GM12892 (cell line): Measurements from ENCODE around the gene SPRYD7.

Experiments used
- DNase-seq: peaks from one replicate; pipeline ENCODE4 v3.0.0; 2011; ENCODE audit not compliant: insufficient read length
- FAIRE-seq: peaks from 2 replicates; lab custom pipeline; 2011; peaks lifted over from hg19 to GRCh38; lab: Jason Lieb, UNC
- POLR2A ChIP-seq: IDR thresholded peaks from 2 replicates; pipeline ENCODE4 v1.6.1; 2011; ENCODE audit warnings: low read depth, low read length, control low read depth
- POLR2AphosphoS5 ChIP-seq: IDR thresholded peaks from 2 replicates; pipeline ENCODE4 v1.6.1; 2011; ENCODE audit warnings: low read depth, low read length, control low read depth
- TAF1 ChIP-seq: IDR thresholded peaks from 2 replicates; pipeline ENCODE4 v1.6.1; 2011; ENCODE audit warnings: low read depth, mild to moderate bottlenecking, control low read depth, low read length, borderline replicate concordance

Gene SPRYD7

DNA sequence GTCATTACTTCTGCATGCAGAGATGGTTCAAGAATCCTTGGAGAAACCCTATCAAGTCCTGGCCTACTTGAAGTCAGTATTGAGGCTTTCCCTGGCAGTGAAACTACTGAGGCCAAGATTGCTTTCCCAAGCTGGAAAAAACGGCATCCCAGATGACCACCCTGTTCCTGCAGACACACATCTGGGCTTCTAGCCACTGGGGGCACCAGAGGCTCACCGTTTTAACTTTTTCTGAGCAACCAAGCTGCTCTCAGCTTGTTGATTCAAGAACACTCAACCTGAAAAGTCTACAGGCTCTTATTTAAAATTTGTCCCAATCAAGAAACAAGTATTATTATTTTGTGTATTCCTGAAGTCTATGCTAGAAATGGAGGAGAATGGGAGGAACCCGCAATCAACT lies 66.6 kb downstream of the SPRYD7 start:
- TF ChIP-seq POLR2A (no peak), TAF1 (no peak)
- no peak for DNase-seq
- FAIRE-seq = no peak

DNA sequence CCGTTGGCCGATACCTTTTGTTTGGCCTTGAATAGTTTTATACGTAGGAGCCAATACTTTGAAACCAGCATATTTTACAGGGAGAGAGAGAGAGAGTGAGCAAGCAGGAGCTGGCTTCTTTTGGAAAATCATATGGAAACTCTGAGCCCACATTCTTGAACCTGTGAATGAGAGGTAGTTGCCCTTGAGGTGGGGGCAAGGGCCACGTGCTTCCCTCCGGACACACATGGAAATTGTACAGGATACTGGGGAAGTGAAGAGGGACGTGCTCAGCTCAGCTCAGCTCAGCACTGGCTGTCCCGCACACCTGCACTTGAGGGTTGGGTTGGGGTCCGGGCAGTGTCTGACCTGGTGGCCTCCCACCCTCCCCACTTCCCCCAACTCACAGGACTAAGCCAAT lies 68.3 kb downstream of the SPRYD7 start:
- TF ChIP-seq TAF1 (no peak), POLR2A (no peak), POLR2AphosphoS5 (no peak)
- FAIRE-seq = no peak

DNA sequence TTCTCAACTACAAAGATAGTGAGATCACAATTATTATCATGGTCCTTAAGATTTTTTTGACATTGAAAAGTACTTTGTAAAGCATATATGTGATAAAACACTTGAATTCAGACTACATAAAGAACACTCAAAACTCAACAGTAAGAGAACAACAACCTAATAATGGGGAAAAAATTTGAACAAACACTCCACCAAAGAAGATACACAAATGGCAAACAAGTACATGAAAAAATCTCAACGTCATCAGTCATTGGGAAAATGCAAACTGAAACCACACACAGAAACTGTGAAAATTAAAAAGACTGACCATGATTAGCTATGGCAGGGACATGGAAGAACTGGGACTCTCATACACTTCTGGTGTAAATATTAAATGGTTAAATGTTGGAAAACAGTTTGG lies 70.9 kb downstream of the SPRYD7 start:
- no peak for TF ChIP-seq POLR2A
- TF ChIP-seq TAF1 = no peak
- TF ChIP-seq POLR2AphosphoS5 = no peak
- no peak for FAIRE-seq
- no peak for DNase-seq

More for the DNA sequence above, 68.3 kb downstream of the SPRYD7 start:
- DNase-seq = no peak

DNA sequence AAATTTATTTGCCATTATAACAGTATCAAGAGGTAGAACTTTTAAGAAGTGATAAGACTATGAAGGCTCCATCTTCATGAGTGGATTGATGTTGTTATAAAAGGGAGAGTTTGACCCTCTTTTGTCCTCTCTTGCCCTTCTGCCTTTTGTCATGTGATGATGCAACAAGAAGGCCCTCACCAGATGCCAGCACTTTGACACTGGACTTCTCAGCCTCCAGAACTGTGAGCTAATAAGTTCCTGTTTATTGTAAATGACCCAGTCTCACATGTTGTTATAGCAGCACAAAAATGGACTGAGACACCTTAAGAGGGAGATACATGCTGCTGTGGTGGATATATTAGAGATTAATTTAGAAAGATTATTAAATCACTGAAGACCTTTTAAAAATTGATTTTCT lies 71.6 kb downstream of the SPRYD7 start:
- DNase-seq (no peak), FAIRE-seq (no peak)
- no peak for TF ChIP-seq POLR2AphosphoS5
- TF ChIP-seq TAF1 = no peak
- no peak for TF ChIP-seq POLR2A
